Measurements from ENCODE around the gene GOLGA6L7.

DNA sequence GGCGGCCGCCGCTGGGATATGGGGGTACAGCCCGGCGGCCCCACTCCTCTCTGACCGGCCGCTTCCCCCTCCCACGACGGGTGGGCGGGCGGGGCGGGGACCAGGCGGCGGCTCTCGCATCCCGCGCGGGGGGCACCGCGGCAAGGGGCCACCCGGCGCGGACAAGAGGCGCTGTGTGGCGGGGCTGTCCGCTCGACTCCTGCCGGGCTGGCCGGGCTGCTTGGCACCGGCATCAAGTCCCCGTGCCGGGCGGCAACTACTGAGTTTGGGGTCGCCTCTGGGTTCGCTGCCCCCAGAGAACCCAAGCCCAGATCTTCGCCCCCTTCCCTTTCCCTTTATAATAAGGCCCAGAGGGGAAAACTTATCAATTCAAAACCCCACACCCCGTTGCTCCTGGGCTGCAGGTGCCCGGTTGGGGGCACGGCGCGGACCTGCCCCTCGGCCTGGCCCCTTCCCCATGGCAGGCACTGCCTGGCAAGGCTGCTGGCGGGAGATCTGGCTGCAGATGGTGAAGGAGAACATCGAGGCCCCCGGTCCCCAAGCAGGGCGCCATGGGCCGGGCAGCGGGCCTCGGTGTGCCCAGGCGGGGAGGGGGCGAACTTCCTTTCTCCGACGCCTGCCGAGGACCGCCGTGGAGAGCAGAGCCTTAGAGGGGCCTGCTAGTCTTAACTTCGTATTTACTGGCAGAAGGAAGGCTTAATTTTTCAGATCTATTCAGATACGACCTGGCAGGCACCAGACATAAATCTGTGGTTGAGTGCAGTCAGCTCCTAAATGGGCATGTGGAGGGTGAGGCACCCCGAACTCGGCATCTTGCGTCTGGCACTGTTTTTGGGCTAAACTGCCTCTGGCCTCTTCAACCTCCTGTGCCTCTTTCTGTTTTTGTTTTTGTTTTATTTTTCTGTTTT is 38.2 kb upstream of the GOLGA6L7 start:
- TF ChIP-seq CTCF (IDR thresholded peaks at IDR 0.05; ENCODE audit: low read depth, low read length): no peak
- no peak for TF ChIP-seq POLR2A (IDR thresholded peaks at IDR 0.05; ENCODE audit: extremely low read depth, insufficient read length)
